GM18861 (cell line): ENCODE measurements around the gene C5orf15.

Experiments used
- ATAC-seq: cut with Tn5 transposase; IDR thresholded peaks from one replicate; pipeline ENCODE4 v1.9.1; 2021; ENCODE audit not compliant: unreplicated experiment

The C5orf15 gene

GRCh38 chr5:133925269-133925668 lies 43.2 kb downstream of the C5orf15 start:
- ATAC-seq: no peak

- no peak for ATAC-seq
Measured at GRCh38 chr5:133924221-133924920, 44.1 kb downstream of the C5orf15 start.

GRCh38 chr5:133921979-133922378 lies 46.4 kb downstream of the C5orf15 start:
- no peak for ATAC-seq

GRCh38 chr5:133921069-133921468 lies 47.4 kb downstream of the C5orf15 start:
- ATAC-seq: no peak

- no peak for ATAC-seq
Measured at GRCh38 chr5:133919148-133920136, 49.0 kb downstream of the C5orf15 start.

GRCh38 chr5:133918731-133919130 lies 49.7 kb downstream of the C5orf15 start:
- no peak for ATAC-seq

GRCh38 chr5:133918316-133918715 lies 50.1 kb downstream of the C5orf15 start:
- ATAC-seq: no peak

- ATAC-seq: no peak
Measured at GRCh38 chr5:133917785-133918184, 50.6 kb downstream of the C5orf15 start.

GRCh38 chr5:133916914-133917313 lies 51.5 kb downstream of the C5orf15 start:
- no peak for ATAC-seq

- no peak for ATAC-seq
Measured at GRCh38 chr5:133916479-133916878, 51.9 kb downstream of the C5orf15 start.

- no peak for ATAC-seq
Measured at GRCh38 chr5:133914434-133914833, 54.0 kb downstream of the C5orf15 start.

- ATAC-seq: no peak
Measured at GRCh38 chr5:133913413-133914155, 54.8 kb downstream of the C5orf15 start.

- ATAC-seq: no peak
Measured at GRCh38 chr5:133912951-133913350, 55.5 kb downstream of the C5orf15 start.

- no peak for ATAC-seq
Measured at GRCh38 chr5:133910571-133910970, 57.9 kb downstream of the C5orf15 start.

GRCh38 chr5:133909603-133910002 lies 58.8 kb downstream of the C5orf15 start:
- no peak for ATAC-seq

GRCh38 chr5:133907075-133907474 lies 61.4 kb downstream of the C5orf15 start:
- ATAC-seq: no peak

GRCh38 chr5:133906303-133906702 lies 62.1 kb downstream of the C5orf15 start:
- ATAC-seq: no peak
